IPS-20b (cell line): Measurements from ENCODE around the gene PDHB.

Experiments used
- H3K27ac ChIP-seq: one replicate; pipeline ENCODE4 v1.5.1; 2013; ENCODE audit warnings: low read length
- H3K27me3 ChIP-seq: 2 replicates; pipeline ENCODE4 v1.6.1; 2013; ENCODE audit warnings: mild to moderate bottlenecking, low read length, inconsistent platforms; ENCODE audit not compliant: insufficient read depth
- H3K36me3 ChIP-seq: 2 replicates; pipeline ENCODE4 v1.6.1; 2013; ENCODE audit warnings: low read depth, mild to moderate bottlenecking, inconsistent platforms, low read length, moderate library complexity; ENCODE audit not compliant: insufficient read depth
- H3K4me1 ChIP-seq: 2 replicates; pipeline ENCODE4 v1.6.1; 2013; ENCODE audit warnings: mild to moderate bottlenecking, control low read depth, inconsistent platforms, low read length, moderate library complexity; ENCODE audit not compliant: insufficient read depth
- H3K4me3 ChIP-seq: 2 replicates; pipeline ENCODE4 v1.5.1; 2013; ENCODE audit warnings: mild to moderate bottlenecking, low read length, inconsistent platforms
- H3K9ac ChIP-seq: 2 replicates; pipeline ENCODE4 v1.6.1; 2013; ENCODE audit warnings: low read depth, mild to moderate bottlenecking, inconsistent platforms, low read length, moderate library complexity
- H3K9me3 ChIP-seq: 2 replicates; pipeline ENCODE4 v1.6.1; 2013; ENCODE audit warnings: mild to moderate bottlenecking, low read depth, low read length, inconsistent platforms; ENCODE audit not compliant: insufficient read depth

PDHB gene

DNA sequence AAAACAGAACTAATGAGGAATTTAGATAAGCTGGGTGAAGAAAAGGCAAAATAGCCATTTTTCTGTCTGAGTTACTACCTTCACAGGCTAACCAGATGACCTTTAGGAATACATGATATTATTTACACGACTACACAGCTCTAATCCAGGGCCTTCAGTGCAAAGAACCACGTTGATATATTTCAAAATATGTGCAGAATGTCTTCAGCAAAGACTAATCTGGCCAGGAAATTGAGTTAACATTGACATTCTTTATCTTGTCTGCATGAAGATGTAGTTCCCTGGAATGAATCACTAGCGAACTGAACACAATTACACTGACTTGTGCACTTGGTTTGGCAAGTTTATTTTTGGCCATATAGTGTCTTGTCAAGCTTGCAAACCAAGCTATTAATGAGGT, 41.5 kb downstream of the PDHB start:
- Histone ChIP-seq H3K4me3 (no peak overlapping the region), H3K27ac (no peak overlapping the region), H3K4me1 (peaks cover 28% of the 10 kb centered on the region), H3K36me3 (no peaks in the 10 kb centered on the region), H3K9ac (no peak overlapping the region), H3K27me3 (no peaks in the 10 kb centered on the region), H3K9me3 (no peaks in the 10 kb centered on the region)

DNA sequence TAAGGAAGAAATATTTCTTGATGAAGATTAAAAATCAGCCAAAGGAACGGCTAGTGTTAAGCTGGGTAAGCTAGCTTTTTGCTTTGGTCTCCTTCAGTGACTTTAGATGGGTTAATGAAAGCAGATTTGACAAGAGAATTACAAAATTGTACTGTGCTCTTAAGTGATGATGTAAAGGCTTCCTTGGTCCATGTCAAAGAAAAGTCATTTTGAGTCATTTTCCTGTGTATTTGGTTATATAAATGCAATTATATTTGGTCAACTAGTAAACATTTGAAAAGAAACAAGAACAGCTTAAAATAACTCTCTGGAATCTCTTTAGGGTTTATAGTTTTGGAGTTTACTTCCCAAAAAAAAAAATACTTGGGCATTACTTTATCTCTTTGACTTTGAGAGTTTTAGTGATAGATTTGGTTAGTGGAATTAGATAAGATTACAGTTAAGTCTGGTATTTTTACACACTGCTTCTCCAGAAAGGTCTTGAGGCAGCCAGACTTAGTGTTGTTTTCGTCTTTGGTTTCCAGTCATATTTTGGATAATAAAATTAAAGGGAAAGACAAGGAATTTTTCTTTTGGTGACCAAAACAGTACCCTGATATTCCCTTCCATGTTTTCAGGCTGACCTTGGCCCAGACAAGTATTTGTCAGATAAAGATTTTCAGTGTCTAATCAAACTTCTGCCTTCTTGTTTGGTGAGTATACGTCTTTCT, 42.3 kb downstream of the PDHB start:
- Histone ChIP-seq H3K9me3 (no peaks in the 10 kb centered on the region), H3K27me3 (no peaks in the 10 kb centered on the region), H3K9ac (no peak overlapping the region), H3K36me3 (no peaks in the 10 kb centered on the region), H3K27ac (no peak overlapping the region), H3K4me3 (no peak overlapping the region), H3K4me1 (peaks cover 31% of the 10 kb centered on the region)

DNA sequence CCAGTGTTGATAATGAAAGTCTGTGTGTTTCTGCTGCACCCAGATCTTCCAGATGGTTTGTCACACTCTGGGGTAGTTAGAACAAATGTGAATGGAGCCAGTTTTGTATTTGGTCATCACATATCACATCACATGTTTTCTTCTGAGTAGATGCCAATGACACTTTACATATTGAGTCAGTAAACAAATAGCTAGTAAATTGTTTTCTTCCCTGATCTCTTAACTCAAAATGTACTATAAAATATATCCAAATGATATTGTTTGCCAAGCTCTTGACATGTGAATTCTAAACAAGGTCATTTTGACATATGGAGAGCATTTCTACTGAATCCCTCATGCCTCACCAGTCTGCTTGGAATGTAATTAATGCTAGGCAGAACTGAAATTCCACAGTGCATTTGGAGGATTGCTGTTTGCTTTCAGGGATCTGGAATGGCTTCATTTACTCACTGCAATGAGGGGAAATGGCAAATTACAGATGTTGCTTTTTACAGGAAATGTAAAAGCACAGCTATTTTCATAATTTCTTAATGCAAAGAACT, 45.0 kb downstream of the PDHB start:
- no peaks in the 10 kb centered on the region for H3K9me3 ChIP-seq
- no peak overlapping the region for H3K27ac ChIP-seq
- no peaks in the 10 kb centered on the region for H3K36me3 ChIP-seq
- no peak overlapping the region for H3K9ac ChIP-seq
- H3K4me1 ChIP-seq, result peaks cover 12% of the 10 kb centered on the region; the same call in 1 of the 2 replicates
- no peaks in the 10 kb centered on the region for H3K27me3 ChIP-seq
- no peak overlapping the region for H3K4me3 ChIP-seq

GRCh38 chr3:58387650-58388546, 45.7 kb downstream of the PDHB start:
- H3K27me3 ChIP-seq, result no peaks in the 10 kb centered on the region
- H3K9me3 ChIP-seq, result no peaks in the 10 kb centered on the region
- H3K4me1 ChIP-seq, result peaks cover 12% of the 10 kb centered on the region; the same call in 1 of the 2 replicates
- no peak overlapping the region for H3K9ac ChIP-seq
- H3K27ac ChIP-seq, result no peak overlapping the region
- no peaks in the 10 kb centered on the region for H3K36me3 ChIP-seq
- no peak overlapping the region for H3K4me3 ChIP-seq

GRCh38 chr3:58386626-58387365, 46.8 kb downstream of the PDHB start:
- Histone ChIP-seq H3K27ac (no peak overlapping the region), H3K9me3 (no peaks in the 10 kb centered on the region), H3K9ac (peak overlapping the region; percentile 21; the same call in 1 of the 2 replicates), H3K4me3 (no peak overlapping the region), H3K36me3 (no peaks in the 10 kb centered on the region), H3K27me3 (no peaks in the 10 kb centered on the region), H3K4me1 (peaks cover 12% of the 10 kb centered on the region; the same call in 1 of the 2 replicates)

- Histone ChIP-seq H3K9ac (no peak overlapping the region), H3K4me1 (peaks cover 15% of the 10 kb centered on the region; the same call in 1 of the 2 replicates), H3K36me3 (no peaks in the 10 kb centered on the region), H3K27me3 (no peaks in the 10 kb centered on the region), H3K27ac (no peak overlapping the region), H3K9me3 (no peaks in the 10 kb centered on the region), H3K4me3 (no peak overlapping the region)
These were observed 49.1 kb downstream of the PDHB start for GRCh38 chr3:58384381-58385090.

- Histone ChIP-seq H3K9ac (no peak overlapping the region), H3K4me1 (peaks cover 19% of the 10 kb centered on the region; the same call in 1 of the 2 replicates), H3K27ac (no peak overlapping the region), H3K27me3 (no peaks in the 10 kb centered on the region), H3K36me3 (no peaks in the 10 kb centered on the region), H3K4me3 (no peak overlapping the region), H3K9me3 (no peaks in the 10 kb centered on the region)
These were observed 49.7 kb downstream of the PDHB start for GRCh38 chr3:58383904-58384303.

DNA sequence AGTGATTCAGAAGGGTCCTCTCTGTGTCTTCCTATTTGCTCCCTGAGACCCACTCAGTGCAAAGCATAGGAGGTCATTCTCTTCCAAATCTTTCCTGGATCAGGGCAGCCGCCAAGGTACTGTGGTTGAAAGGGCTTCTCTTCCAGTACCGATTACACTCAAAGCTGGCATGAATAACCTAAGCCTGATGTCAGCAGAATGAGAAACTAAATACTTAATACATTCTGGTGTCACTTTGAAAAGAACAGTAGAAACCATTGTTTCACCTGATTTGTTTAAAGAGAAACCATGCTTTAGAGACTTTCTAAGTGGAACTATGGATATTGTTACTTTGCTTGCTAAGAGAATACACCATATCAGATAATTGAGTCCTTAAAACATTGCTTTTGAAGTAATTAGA, 50.2 kb downstream of the PDHB start:
- no peak overlapping the region for H3K9ac ChIP-seq
- H3K27ac ChIP-seq, result no peak overlapping the region
- H3K36me3 ChIP-seq, result no peaks in the 10 kb centered on the region
- H3K9me3 ChIP-seq, result no peaks in the 10 kb centered on the region
- H3K4me1 ChIP-seq, result peaks cover 14% of the 10 kb centered on the region; the same call in 1 of the 2 replicates
- no peak overlapping the region for H3K4me3 ChIP-seq
- no peaks in the 10 kb centered on the region for H3K27me3 ChIP-seq

- H3K9me3 ChIP-seq, result no peaks in the 10 kb centered on the region
- H3K27ac ChIP-seq, result no peak overlapping the region
- H3K9ac ChIP-seq, result no peak overlapping the region
- no peaks in the 10 kb centered on the region for H3K36me3 ChIP-seq
- H3K4me1 ChIP-seq, result peaks cover 7% of the 10 kb centered on the region; the same call in 1 of the 2 replicates
- no peak overlapping the region for H3K4me3 ChIP-seq
- H3K27me3 ChIP-seq, result no peaks in the 10 kb centered on the region
These were observed 54.1 kb downstream of the PDHB start for GRCh38 chr3:58379351-58380073.

DNA sequence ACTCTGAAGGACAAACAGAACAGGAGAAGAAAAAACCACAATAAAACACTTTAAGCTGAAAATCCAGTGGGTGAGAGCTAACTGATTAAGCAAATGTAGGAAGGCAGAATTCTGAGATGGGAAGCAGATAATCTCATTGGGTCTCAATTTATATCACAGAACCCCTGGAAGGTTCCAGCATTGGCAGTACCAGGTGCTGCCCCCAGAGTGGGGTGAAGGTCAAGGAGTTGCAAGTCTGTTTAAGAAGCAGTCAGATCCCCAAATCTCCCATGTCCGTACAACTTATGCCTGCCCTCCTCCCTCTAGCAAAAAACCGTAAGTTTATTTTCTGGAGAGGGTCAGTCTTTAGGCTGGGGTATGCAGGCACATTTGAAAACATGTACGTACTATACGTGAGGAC, 55.9 kb downstream of the PDHB start:
- Histone ChIP-seq H3K4me3 (no peak overlapping the region), H3K36me3 (no peaks in the 10 kb centered on the region), H3K9me3 (no peaks in the 10 kb centered on the region), H3K4me1 (peaks cover 7% of the 10 kb centered on the region; the same call in 1 of the 2 replicates), H3K9ac (no peak overlapping the region), H3K27me3 (no peaks in the 10 kb centered on the region), H3K27ac (no peak overlapping the region)
